HG02588 (cell line): ENCODE measurements around the gene TMC6.
"Not testable (repeated sequence)": the region's sequence is repeated elsewhere in the genome, so short reads cannot be mapped to it uniquely, and the experiment has no call there.

Experiments
- ATAC-seq: cut with Tn5 transposase; IDR thresholded peaks from one replicate; pipeline ENCODE4 v1.9.1; 2021; ENCODE audit warnings: mild to moderate bottlenecking, moderate library complexity; ENCODE audit not compliant: unreplicated experiment

Gene TMC6

GRCh38 chr17:78128551-78129350, at the start of gene TMC6:
Gene TMC6, minus strand, starts transcription at chr17:78128755. Its CDS starts 1,923 bp downstream, at chr17:78126832.
- peak; percentile 19 for ATAC-seq

- ATAC-seq, result no peak
These were observed 48.0 kb upstream of the TMC6 start for GRCh38 chr17:78176548-78177025.

GRCh38 chr17:78175643-78175981, 47.1 kb upstream of the TMC6 start:
- ATAC-seq, result no peak

- no peak for ATAC-seq
These were observed 46.5 kb upstream of the TMC6 start for GRCh38 chr17:78174870-78175642.

- no peak for ATAC-seq
These were observed 45.9 kb upstream of the TMC6 start for GRCh38 chr17:78174346-78174869.

- ATAC-seq, result no peak
These were observed 44.7 kb upstream of the TMC6 start for GRCh38 chr17:78173097-78173715.

- ATAC-seq, result no peak
These were observed 43.9 kb upstream of the TMC6 start for GRCh38 chr17:78172249-78173051.

- not testable (repeated sequence) for ATAC-seq
These were observed 43.2 kb upstream of the TMC6 start for GRCh38 chr17:78171591-78172248.

GRCh38 chr17:78170692-78171590, 42.4 kb upstream of the TMC6 start:
- no peak for ATAC-seq

- peak; percentile 26 for ATAC-seq
These were observed 40.6 kb upstream of the TMC6 start for GRCh38 chr17:78168903-78169793.

- peak; percentile 44 for ATAC-seq
These were observed 39.8 kb upstream of the TMC6 start, which contains the start of gene SYNGR2 for GRCh38 chr17:78168242-78168902. Gene SYNGR2, plus strand, starts transcription at chr17:78168581. Its CDS starts 36 bp downstream, at chr17:78168617.

GRCh38 chr17:78166416-78166815, 37.9 kb upstream of the TMC6 start:
- no peak for ATAC-seq

GRCh38 chr17:78164748-78165607, 36.4 kb upstream of the TMC6 start:
- ATAC-seq, result no peak

GRCh38 chr17:78163881-78164747, 35.6 kb upstream of the TMC6 start:
- ATAC-seq, result no peak

GRCh38 chr17:78159575-78160158, 31.1 kb upstream of the TMC6 start:
- ATAC-seq, result no peak
